ENCODE measurements around the gene TRPM6.

GRCh38 chr9:74804018-74804385 is 83.7 kb downstream of the TRPM6 start:
- TF ChIP-seq, protein P1, sequence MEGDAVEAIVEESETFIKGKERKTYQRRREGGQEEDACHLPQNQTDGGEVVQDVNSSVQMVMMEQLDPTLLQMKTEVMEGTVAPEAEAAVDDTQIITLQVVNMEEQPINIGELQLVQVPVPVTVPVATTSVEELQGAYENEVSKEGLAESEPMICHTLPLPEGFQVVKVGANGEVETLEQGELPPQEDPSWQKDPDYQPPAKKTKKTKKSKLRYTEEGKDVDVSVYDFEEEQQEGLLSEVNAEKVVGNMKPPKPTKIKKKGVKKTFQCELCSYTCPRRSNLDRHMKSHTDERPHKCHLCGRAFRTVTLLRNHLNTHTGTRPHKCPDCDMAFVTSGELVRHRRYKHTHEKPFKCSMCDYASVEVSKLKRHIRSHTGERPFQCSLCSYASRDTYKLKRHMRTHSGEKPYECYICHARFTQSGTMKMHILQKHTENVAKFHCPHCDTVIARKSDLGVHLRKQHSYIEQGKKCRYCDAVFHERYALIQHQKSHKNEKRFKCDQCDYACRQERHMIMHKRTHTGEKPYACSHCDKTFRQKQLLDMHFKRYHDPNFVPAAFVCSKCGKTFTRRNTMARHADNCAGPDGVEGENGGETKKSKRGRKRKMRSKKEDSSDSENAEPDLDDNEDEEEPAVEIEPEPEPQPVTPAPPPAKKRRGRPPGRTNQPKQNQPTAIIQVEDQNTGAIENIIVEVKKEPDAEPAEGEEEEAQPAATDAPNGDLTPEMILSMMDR (IDR thresholded peaks at IDR 0.05; ENCODE audit: borderline replicate concordance, extremely low read depth, low read length, poor library complexity, severe bottlenecking) = no peak
- no peak for TF ChIP-seq EZH2 (IDR thresholded peaks at IDR 0.05; ENCODE audit: borderline replicate concordance, low read depth, low read length, severe bottlenecking)
